Hematopoietic multipotent progenitor cell treated with erythropoietin and hydrocortisone succinate and interleukin-3 and kit ligand, for 15 days (in vitro differentiated cells): ENCODE results near the gene MKNK2.
A peak's percentile ranks its signal among the peaks of the same experiment; 100 is the strongest.
"Not testable (repeated sequence)": the region's sequence is repeated elsewhere in the genome, so short reads cannot be mapped to it uniquely, and the experiment has no call there.

Experiments used
- DNase-seq: peaks from one replicate; pipeline ENCODE4 v3.0.0-alpha.2; 2015; ENCODE audit warnings: low spot score

Gene MKNK2

GRCh38 chr19:2050991-2051772 is at the start of gene MKNK2:
Gene MKNK2 (minus strand): TSS chr19:2051244. CDS start chr19:2050851, 393 bp downstream.
- DNase-seq, result peak; percentile 95

- DNase-seq, result no peak
Observed at GRCh38 chr19:2100719-2101061, 49.6 kb upstream of the MKNK2 start.

GRCh38 chr19:2099937-2100718 is 49.1 kb upstream of the MKNK2 start:
- DNase-seq, result no peak

GRCh38 chr19:2099054-2099501 is 48.0 kb upstream of the MKNK2 start:
- no peak for DNase-seq

GRCh38 chr19:2097886-2098327 is 46.9 kb upstream of the MKNK2 start:
- DNase-seq, result no peak

GRCh38 chr19:2097203-2097885 is 46.3 kb upstream of the MKNK2 start:
- no peak for DNase-seq

GRCh38 chr19:2096480-2097202 is 45.6 kb upstream of the MKNK2 start, which contains the start of gene IZUMO4:
Gene IZUMO4 (plus strand): TSS chr19:2096915. CDS start chr19:2096946, 31 bp downstream.
- peak; percentile 98 for DNase-seq

GRCh38 chr19:2096034-2096479 is 45.0 kb upstream of the MKNK2 start, which contains the start of gene MOB3A:
Gene MOB3A (minus strand): TSS chr19:2096326. CDS start chr19:2078560, 17,766 bp downstream.
- DNase-seq, result peak; percentile 91

GRCh38 chr19:2091926-2092525 is 41.0 kb upstream of the MKNK2 start:
- not testable (repeated sequence) for DNase-seq

GRCh38 chr19:2089727-2090053 is 38.6 kb upstream of the MKNK2 start:
- no peak for DNase-seq

- no peak for DNase-seq
Observed at GRCh38 chr19:2089001-2089711, 38.1 kb upstream of the MKNK2 start.

GRCh38 chr19:2087621-2088100 is 36.6 kb upstream of the MKNK2 start:
- DNase-seq, result no peak

- DNase-seq, result not testable (repeated sequence)
Observed at GRCh38 chr19:2086695-2087620, 35.9 kb upstream of the MKNK2 start.

GRCh38 chr19:2084993-2085720 is 34.1 kb upstream of the MKNK2 start:
- DNase-seq, result no peak

GRCh38 chr19:2083174-2083854 is 32.3 kb upstream of the MKNK2 start:
- DNase-seq, result no peak

- DNase-seq, result no peak
Observed at GRCh38 chr19:2081873-2082810, 31.1 kb upstream of the MKNK2 start.
